GM19452 (cell line): ENCODE measurements around the gene ZNF202.
A peak's percentile ranks its signal among the peaks of the same experiment; 100 is the strongest.
"Not testable (repeated sequence)": the region's sequence is repeated elsewhere in the genome, so short reads cannot be mapped to it uniquely, and the experiment has no call there.

Experiments
- ATAC-seq: cut with Tn5 transposase; IDR thresholded peaks from one replicate; pipeline ENCODE4 v1.9.1; 2021; ENCODE audit not compliant: unreplicated experiment

ZNF202 gene

DNA sequence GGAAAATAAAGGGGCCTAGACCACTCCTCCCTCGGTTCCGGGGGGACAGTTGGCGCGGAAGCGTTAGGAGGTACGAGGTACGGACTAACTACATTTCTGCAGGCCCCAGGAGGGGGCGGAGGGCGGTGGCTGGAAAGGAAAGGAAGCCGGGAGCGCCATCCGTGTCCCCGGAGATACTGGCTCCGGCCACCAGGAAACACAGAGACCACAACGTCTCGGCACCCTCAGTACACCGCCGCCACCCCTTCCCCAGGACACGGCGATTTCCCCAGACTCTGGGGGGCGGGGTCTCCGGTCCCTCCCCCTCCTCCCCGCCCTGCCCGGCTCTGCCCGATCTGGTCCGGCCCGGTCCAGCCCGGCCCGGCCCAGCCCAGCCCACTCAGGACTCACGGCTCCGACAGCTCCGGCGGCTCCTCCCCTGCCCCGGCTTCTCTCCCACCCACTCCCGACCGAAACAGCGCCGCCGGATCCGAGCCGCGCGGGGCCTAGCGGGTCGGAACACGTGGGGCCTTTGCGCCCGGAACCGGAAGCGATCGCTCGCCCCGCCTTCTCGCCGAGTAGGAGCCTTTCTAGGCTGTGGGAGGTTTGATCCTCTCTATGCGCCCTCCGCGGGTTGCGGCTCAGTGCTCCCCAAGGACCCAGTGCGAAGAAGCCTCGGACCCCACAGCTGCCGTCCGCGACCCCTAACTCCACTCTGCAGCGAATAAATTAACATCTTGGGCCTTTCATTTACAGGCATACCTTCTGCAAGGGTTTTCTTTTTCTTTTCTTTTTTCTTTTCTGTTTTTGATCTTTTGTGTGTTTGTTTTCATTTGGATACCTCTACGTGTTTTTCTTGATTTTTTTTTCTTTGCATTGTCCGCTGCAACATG is at the start of gene ZNF202:
TSS of gene ZNF202 (minus strand) at position 502 of the 872 bp plus-strand sequence. CDS start 10,772 bp downstream, outside the sequence.
- peak; percentile 99 for ATAC-seq

DNA sequence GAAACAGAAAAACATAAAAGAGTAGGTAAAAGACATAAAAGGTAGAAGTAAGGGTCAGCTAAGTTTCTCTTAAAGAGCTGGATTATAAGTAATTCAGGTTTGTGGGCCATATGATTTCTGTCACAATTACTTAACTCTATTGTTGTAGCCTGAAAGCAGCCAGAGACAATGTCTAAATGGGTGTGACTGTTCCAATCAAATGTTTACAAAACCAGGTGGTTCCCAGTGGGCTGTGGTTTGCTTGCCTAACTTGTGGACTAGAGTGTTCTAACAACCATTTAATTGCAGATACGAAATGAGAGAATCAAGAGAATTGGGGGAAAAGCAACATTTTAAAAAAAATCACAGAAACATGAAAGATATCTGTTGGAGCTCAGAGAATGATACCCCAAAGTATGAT is 42.1 kb upstream of the ZNF202 start:
- no peak for ATAC-seq

- no peak for ATAC-seq
Observed at GRCh38 chr11:123778511-123778910, 37.1 kb upstream of the ZNF202 start.

DNA sequence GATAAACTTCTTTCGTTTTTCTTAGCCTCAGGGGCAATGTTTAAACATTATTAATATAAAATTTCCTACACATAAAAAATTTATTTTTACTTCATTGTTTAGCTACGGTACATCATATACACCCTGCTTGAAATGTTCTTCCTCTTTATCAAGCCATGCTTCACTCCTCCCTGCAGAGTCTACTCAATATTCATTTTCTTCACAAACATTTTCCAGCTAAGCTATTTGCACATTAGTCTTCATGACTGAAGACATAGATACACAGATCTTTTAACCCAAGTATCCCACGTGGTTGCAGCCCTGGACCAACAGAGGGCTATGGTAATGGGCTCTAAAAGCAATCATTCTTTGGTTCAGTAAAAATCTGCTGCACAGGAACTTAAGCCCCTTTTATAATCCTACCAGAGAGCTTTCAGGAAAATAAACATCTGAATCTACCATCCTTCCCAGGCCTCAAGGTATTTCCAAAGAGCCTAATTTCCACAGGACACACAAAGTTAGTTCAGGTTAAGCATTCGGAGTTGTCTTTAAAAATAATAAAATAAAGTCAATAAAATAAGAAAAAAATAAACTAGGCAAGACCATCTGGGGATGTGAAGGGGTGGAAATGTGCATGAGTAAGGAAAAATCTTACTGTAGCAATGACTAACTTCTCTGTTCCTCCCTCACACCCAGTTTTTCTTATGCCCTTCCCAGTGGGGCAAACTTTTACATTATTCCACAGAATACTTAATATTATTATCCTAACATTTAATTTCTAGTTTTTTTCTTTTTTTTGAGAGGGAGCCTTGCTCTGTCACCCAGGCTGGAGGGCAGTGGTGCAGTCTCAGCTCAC is 34.5 kb upstream of the ZNF202 start:
- ATAC-seq: no peak

DNA sequence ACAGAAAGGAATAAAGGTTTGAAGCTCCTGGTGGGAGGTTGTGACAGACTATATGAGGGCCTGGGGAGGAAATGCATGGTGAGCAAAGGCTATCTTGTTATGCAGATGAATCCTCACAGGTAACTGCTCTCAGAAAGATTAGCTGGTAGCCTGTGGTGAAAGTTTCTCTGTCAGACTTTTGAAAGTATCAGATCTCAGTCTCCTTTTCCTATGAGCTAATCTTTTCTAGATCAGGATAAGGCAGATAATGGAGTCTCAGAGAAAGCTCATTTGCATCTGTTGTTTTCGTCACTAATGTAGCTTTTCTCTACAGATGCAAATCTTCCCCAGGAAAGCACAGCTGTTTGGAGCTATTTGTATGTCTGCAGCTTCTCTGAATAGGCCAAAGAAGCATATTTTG is 33.8 kb upstream of the ZNF202 start:
- no peak for ATAC-seq

- ATAC-seq: no peak
Observed at GRCh38 chr11:123773959-123774358, 32.5 kb upstream of the ZNF202 start.

DNA sequence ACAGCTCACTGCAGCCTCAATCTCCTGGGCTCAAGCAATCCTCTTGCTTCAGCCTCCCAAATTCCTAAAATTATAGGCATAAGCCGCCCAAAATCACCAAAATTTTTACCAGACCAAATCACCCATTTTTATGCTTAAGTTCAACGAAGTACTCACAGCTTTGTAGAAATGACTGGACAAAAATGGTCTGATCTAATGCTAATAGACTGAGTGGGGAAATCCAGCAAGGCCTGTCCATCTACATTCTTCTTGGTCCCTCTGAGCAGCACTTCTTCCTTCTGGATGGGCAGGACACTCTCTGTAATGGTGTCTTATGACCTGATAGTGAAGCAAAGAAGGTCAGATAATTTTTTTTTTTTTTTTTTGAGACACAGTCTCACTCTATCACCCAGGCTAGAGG is 31.6 kb upstream of the ZNF202 start:
- no peak for ATAC-seq

- no peak for ATAC-seq
Observed at GRCh38 chr11:123771664-123772063, 30.2 kb upstream of the ZNF202 start.

GRCh38 chr11:123770712-123771111 is 29.3 kb upstream of the ZNF202 start:
- no peak for ATAC-seq

DNA sequence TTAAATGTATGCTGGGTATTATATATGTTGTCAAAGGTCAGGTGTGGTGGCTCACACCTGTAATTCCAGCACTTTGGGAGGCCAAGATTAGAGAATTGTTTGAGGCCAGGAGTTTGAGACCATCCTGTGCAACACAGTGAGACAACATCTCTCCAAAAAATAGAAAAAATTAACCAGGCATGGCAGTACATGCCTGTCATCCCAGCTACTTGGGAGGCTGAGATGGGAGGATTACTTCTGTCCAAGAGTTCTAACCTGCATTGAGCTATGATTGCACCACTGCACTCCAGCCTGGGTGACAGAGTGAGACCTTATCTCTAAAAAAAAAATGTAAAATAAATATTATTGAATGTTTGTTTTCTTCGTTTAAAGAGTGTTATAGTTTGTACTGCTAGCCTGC is 24.1 kb upstream of the ZNF202 start:
- ATAC-seq: no peak

GRCh38 chr11:123762422-123762821 is 21.0 kb upstream of the ZNF202 start:
- ATAC-seq: no peak

DNA sequence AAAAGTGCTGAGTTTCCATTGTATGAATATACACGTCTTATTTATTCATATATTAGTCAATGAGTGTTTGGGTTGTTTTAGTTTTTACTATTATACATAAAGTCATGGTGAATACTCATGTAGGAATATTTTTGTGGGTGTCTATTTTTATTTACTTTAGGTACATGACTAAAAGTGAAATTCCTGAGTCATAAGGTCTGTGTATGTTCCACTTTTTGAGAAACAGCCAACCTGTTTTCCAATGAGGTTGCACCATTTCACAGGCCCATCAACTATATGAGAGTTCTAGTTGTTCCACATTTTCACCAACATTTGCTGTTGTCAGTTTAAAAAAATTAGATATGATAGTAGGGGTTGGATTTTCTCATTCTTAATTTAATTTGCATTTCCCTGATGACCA is 19.4 kb upstream of the ZNF202 start:
- peak; percentile 82 for ATAC-seq

DNA sequence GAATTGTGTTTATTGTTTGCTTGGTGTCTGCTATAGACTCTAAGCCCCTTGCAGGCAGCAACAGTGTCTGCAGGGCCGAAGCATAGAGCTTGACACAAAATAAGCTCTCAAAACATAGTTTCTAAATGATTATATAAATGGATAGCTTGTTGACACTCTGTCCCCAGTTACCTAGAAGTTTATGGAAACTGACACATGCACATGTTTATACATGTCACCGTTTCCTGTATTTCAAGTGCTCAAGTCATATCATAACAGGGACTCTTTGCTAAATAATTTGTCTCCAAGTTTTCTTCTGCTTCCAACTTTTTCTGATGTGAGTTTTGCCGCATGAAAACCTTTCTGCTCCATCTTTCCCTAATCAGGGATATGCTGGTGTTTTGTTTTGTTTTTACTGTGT is 16.5 kb upstream of the ZNF202 start:
- no peak for ATAC-seq

DNA sequence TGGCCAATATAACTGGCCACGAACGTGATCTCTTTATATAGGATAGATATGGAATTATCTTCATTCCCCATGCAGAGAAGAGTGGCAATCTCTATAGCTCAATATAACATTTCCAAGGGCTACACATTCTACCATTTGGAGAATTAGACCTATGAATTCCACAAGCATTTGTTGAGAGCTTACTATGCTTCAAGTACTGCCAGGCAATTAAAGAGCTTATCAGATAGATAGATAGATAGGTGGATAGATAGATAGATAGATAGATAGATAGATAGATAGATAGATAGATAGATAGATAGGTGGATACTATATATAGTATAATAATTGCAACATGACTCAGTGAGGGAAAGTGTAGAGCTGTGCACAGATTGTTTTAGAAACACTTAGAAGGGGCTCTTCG is 14.4 kb upstream of the ZNF202 start:
- no peak for ATAC-seq

DNA sequence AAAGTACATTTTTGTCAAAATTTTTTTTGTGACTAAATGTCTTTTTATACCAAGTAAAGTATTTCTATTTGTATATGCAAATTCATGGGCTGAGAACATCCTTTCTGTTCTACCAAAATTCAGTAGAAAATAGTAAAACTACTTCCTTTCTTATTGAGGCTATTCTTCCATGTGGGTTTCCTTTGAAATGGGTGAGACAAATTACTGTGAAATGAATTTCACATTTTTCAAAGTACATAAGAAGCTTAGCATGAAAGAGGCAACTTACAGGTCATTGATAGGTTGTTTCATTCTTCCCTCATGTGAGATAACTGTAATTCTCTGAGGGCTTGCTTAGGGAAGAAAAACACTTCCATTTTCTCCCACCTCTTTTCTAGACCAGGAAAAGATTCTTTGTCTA is 13.9 kb upstream of the ZNF202 start:
- ATAC-seq: no peak

DNA sequence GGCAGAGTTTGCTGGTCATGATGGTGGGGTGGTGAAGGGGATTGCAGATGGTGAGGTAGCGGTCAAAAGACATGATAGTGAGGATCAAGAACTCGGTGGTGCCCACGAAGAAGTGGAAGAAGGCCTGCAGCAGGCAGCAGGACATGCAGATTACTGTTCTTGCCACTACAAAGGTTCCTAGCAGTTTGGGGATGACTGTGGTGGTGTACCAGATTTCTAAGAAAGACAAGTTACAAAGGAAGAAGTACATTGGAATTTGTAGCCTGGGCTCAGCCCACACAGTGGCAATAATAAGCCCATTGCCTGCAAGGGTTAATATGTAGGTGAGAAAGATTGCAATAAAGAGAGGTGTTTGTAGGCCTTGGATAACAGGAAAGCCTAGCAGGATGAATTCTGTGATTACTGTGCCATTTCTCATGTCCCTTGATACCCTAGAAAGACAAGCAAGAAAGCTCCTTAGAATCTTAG is 12.7 kb upstream of the ZNF202 start, which contains the start of gene OR6X1:
TSS of gene OR6X1 (minus strand) at position 418 of the 468 bp plus-strand sequence. CDS start at position 418, 0 bp downstream.
- ATAC-seq: no peak

- no peak for ATAC-seq
Observed at GRCh38 chr11:123753110-123753509, 11.7 kb upstream of the ZNF202 start.

DNA sequence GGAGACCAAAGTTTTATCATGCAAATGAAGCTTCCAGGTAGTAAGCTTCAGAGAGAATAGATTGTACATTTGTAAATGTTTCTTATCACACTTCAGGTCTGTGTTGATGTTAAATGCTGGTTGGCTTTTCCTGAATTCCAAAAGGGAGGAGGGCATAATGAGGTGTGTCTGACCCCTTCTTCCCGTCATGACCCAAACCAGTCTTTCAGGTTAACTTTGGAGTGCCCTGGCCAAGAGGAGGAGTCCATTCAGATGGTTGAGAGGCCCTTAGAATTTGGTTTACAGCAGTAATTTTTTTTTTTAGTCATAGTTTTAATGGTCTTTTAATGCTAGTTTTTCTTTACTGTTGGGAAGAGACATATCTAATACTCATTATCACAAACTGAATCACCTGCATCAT is 10.3 kb upstream of the ZNF202 start:
- no peak for ATAC-seq

- ATAC-seq: not testable (repeated sequence)
Observed at GRCh38 chr11:123748349-123748748, 6.9 kb upstream of the ZNF202 start.

DNA sequence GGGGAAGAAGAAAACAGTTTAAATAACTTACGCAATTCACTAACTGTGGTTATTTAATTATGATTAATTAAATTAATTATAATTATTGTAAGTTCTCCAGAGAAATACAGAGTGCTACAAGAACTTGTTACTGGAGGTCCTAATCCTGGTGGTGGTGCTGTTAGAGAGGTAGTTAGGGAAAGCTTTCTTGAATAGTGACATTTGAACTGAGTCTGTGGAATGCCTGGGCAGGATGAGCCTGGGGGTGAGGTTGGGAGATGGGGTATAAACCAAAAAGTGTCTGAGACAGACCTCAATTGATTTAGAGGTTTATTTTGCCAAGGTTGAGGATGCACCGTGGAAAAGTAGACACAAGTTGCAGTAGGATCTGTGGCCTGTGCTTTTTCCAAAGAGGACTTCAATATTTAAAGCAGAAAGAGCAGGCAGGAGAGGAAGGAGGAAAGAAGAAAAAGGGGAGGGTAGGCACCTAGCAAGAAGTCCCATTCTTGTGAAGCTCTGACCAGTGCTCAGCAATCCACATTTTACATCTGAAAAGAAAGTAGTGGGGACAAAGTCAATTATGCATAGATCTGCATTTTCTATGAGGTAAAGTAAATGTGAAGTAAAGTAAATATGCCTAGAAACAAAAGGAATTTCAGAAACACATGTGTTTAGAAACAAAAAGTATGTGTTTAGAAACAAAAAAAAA is 4.4 kb upstream of the ZNF202 start:
- ATAC-seq: no peak

- ATAC-seq: no peak
Observed at GRCh38 chr11:123742724-123743120, 1.3 kb upstream of the ZNF202 start.
